H1 (cell line): ENCODE results near the gene IGSF9B. TPM values are rescaled to one million over a fixed set of nuclear protein-coding genes. Genes with fewer than 3 reads are reported as not detected.

ENCODE experiments used
- CTCF ChIA-PET: fragments of 300-600 bp; sonication (Branson Sonifier 250); formaldehyde crosslinking; loops from one replicate; lab custom pipeline; 2021; ENCODE audit not compliant: partially characterized antibody; lab: Charles Lee
- POLR2A ChIA-PET: fragments of 300-600 bp; sonication (Branson Sonifier 250); formaldehyde crosslinking; loops from one replicate; lab custom pipeline; 2021; ENCODE audit warnings: inconsistent platforms; ENCODE audit not compliant: partially characterized antibody; lab: Charles Lee
- DNase-seq, 2 experiments: peaks; one replicate each; pipeline versions ENCODE4 v3.0.0 to v3.0.0-alpha.2; 2010 to 2022; ENCODE audit warnings: low spot score in 2 of 2, low read depth in 1 of 2, mixed read lengths in 1 of 2
- FAIRE-seq: peaks from 2 replicates; lab custom pipeline; 2011; peaks lifted over from hg19 to GRCh38; lab: Jason Lieb, UNC
- H2AFZ ChIP-seq: 2 replicates; pipeline ENCODE4 v1.8.1; 2012; ENCODE audit warnings: low read length, inconsistent platforms
- H2AK5ac ChIP-seq: 2 replicates; pipeline ENCODE4 v1.6.1; 2013; ENCODE audit warnings: low read depth, low read length
- H2BK120ac ChIP-seq: replicated peaks from 2 replicates; pipeline ENCODE3; 2013; ENCODE audit warnings: low read depth, low read length, inconsistent platforms
- H2BK12ac ChIP-seq: 2 replicates; pipeline ENCODE4 v1.6.1; 2013; ENCODE audit warnings: low read depth, low read length
- H2BK15ac ChIP-seq: 2 replicates; pipeline ENCODE4 v1.6.1; 2013; ENCODE audit warnings: low read length
- H2BK20ac ChIP-seq: 2 replicates; pipeline ENCODE4 v1.6.1; 2013; ENCODE audit warnings: low read length
- H2BK5ac ChIP-seq: 2 replicates; pipeline ENCODE4 v1.6.1; 2013; ENCODE audit warnings: low read depth, low read length
- H3K14ac ChIP-seq: 2 replicates; pipeline ENCODE4 v1.6.1; 2013; ENCODE audit warnings: inconsistent platforms; ENCODE audit not compliant: insufficient read length
- H3K18ac ChIP-seq: 2 replicates; pipeline ENCODE4 v1.6.1; 2013; ENCODE audit warnings: low read length; ENCODE audit errors: extremely low read depth
- H3K23ac ChIP-seq: 2 replicates; pipeline ENCODE4 v1.6.1; 2013; ENCODE audit warnings: inconsistent platforms; ENCODE audit not compliant: insufficient read length
- H3K23me2 ChIP-seq: 2 replicates; pipeline ENCODE4 v1.6.1; 2013; ENCODE audit warnings: low read depth, low read length
- H3K27ac ChIP-seq: 2 replicates; pipeline ENCODE4 v1.6.1; 2011; ENCODE audit warnings: low read depth, low read length, inconsistent platforms
- H3K27me3 ChIP-seq, 4 experiments: replicated peaks in 1 of 4; 1 replicate in 1 of 4; 2 replicates in 3 of 4; pipeline versions ENCODE4 v1.6.1 to v1.8.1; 2011 to 2013; ENCODE audit warnings: low read length in 3 of 4, mild to moderate bottlenecking in 3 of 4, inconsistent platforms in 2 of 4, mixed read lengths in 2 of 4, moderate library complexity in 1 of 4; ENCODE audit not compliant: control insufficient read depth in 3 of 4, insufficient read depth in 3 of 4; ENCODE audit errors: extremely low read depth in 1 of 4
- H3K36me3 ChIP-seq, 4 experiments: 2 replicates each; pipeline versions ENCODE4 v1.6.1 to v1.8.1; 2011 to 2013; ENCODE audit warnings: mild to moderate bottlenecking in 4 of 4, low read length in 3 of 4, moderate library complexity in 2 of 4, control low read depth in 1 of 4, inconsistent platforms in 1 of 4; ENCODE audit not compliant: insufficient read depth in 4 of 4, control insufficient read depth in 2 of 4
- H3K4ac ChIP-seq: replicated peaks from 2 replicates; pipeline ENCODE3; 2013; ENCODE audit warnings: low read length, low read depth, mixed read lengths, inconsistent platforms; ENCODE audit not compliant: insufficient read length
- H3K4me1 ChIP-seq, 4 experiments: replicated peaks in 1 of 4; 1 replicate in 1 of 4; 2 replicates in 3 of 4; pipeline versions ENCODE4 v1.6.1 to v1.8.1; 2011 to 2013; ENCODE audit warnings: low read length in 3 of 4, inconsistent platforms in 2 of 4, mixed read lengths in 1 of 4; ENCODE audit not compliant: insufficient read depth in 4 of 4, control insufficient read depth in 3 of 4
- H3K4me2 ChIP-seq, 2 experiments: 2 replicates each; pipeline versions ENCODE4 v1.6.1 to v1.8.1; 2011 to 2013; ENCODE audit warnings: low read depth in 2 of 2, low read length in 2 of 2, control low read depth in 1 of 2, inconsistent platforms in 1 of 2, mild to moderate bottlenecking in 1 of 2; ENCODE audit not compliant: insufficient read depth in 1 of 2
- H3K4me3 ChIP-seq, 4 experiments: fragments of 200-600, 300-600 bp in 1 of 4; sonication (generic), shearing (Covaris generic), sonication (Bioruptor Twin) in 1 of 4; 2 replicates each; pipeline versions ENCODE4 v1.5.1 to v1.8.1; 2011 to 2016; ENCODE audit warnings: low read length in 4 of 4, low read depth in 3 of 4, control low read depth in 2 of 4, inconsistent platforms in 2 of 4, mild to moderate bottlenecking in 2 of 4, mixed read lengths in 1 of 4, moderate library complexity in 1 of 4; ENCODE audit not compliant: insufficient read depth in 2 of 4; ENCODE audit errors: extremely low read depth in 1 of 4
- H3K56ac ChIP-seq: replicated peaks from 2 replicates; pipeline ENCODE3; 2013; ENCODE audit warnings: low read depth, mild to moderate bottlenecking, mixed read lengths, low read length, inconsistent platforms; ENCODE audit not compliant: insufficient read length
- H3K79me1 ChIP-seq: 2 replicates; pipeline ENCODE4 v1.6.1; 2013; ENCODE audit warnings: low read depth, low read length, control low read depth
- H3K79me2 ChIP-seq, 2 experiments: 2 replicates each; pipeline versions ENCODE4 v1.6.1 to v1.8.1; 2012 to 2013; ENCODE audit warnings: low read length in 2 of 2, mild to moderate bottlenecking in 2 of 2, inconsistent platforms in 1 of 2; ENCODE audit not compliant: insufficient read depth in 2 of 2, control insufficient read depth in 1 of 2
- H3K9ac ChIP-seq, 4 experiments: replicated peaks in 1 of 4; 1 replicate in 1 of 4; 2 replicates in 3 of 4; pipeline versions ENCODE4 v1.6.1 to v1.8.1; 2011 to 2013; ENCODE audit warnings: low read depth in 3 of 4, low read length in 3 of 4, control low read depth in 2 of 4, mild to moderate bottlenecking in 2 of 4, moderate library complexity in 2 of 4, inconsistent platforms in 1 of 4; ENCODE audit errors: extremely low read depth in 1 of 4
- H3K9me3 ChIP-seq, 2 experiments: 2 replicates each; pipeline versions ENCODE4 v1.6.1 to v1.8.1; 2012 to 2013; ENCODE audit warnings: mild to moderate bottlenecking in 2 of 2, moderate library complexity in 2 of 2, control low read depth in 1 of 2, inconsistent platforms in 1 of 2, low read depth in 1 of 2, low read length in 1 of 2, mixed read lengths in 1 of 2; ENCODE audit not compliant: insufficient read depth in 2 of 2
- H4K20me1 ChIP-seq, 2 experiments: replicated peaks in 1 of 2; 2 replicates each; pipeline versions ENCODE3 to v1.8.1; 2011 to 2013; ENCODE audit warnings: inconsistent platforms in 2 of 2, low read length in 2 of 2, mild to moderate bottlenecking in 1 of 2; ENCODE audit not compliant: insufficient read depth in 2 of 2, control insufficient read depth in 1 of 2
- H4K5ac ChIP-seq: 2 replicates; pipeline ENCODE4 v1.6.1; 2013; ENCODE audit warnings: low read length, low read depth, mixed read lengths, inconsistent platforms; ENCODE audit not compliant: insufficient read length
- H4K8ac ChIP-seq: 2 replicates; pipeline ENCODE4 v1.8.0; 2013; ENCODE audit warnings: mild to moderate bottlenecking, moderate library complexity, low read length, inconsistent platforms; ENCODE audit not compliant: insufficient read depth; ENCODE audit errors: extremely low read depth
- H4K91ac ChIP-seq: replicated peaks from 2 replicates; pipeline ENCODE3; 2013; ENCODE audit warnings: low read length, mixed read lengths, inconsistent platforms; ENCODE audit not compliant: insufficient read length
- CBX8 ChIP-seq: fragments of 300-800, 300-1000 bp; sonication (generic); IDR thresholded peaks from 2 replicates; pipeline ENCODE4 v1.7.1; 2016; ENCODE audit warnings: low read depth, low read length, borderline replicate concordance
- CEBPB ChIP-seq: IDR thresholded peaks from 2 replicates; pipeline ENCODE4 v1.6.1; 2012; ENCODE audit warnings: low read depth, low read length
- GABPA ChIP-seq: IDR thresholded peaks from 2 replicates; pipeline ENCODE4 v1.6.1; 2011; ENCODE audit warnings: mild to moderate bottlenecking, low read length, moderate library complexity, borderline replicate concordance; ENCODE audit not compliant: insufficient read depth
- JUND ChIP-seq: IDR thresholded peaks from 2 replicates; pipeline ENCODE4 v1.6.1; 2011; ENCODE audit warnings: mild to moderate bottlenecking, improper control_type of control experiment, low read length
- NANOG ChIP-seq: IDR thresholded peaks from 2 replicates; pipeline ENCODE4 v1.6.1; 2011; ENCODE audit warnings: low read length, low read depth, mild to moderate bottlenecking, inconsistent platforms; ENCODE audit not compliant: insufficient read depth, poor library complexity, severe bottlenecking
- NRF1 ChIP-seq: IDR thresholded peaks from 2 replicates; pipeline ENCODE4 v1.6.1; 2011; ENCODE audit warnings: mild to moderate bottlenecking, low read depth, low read length, improper control_type of control experiment
- RAD21 ChIP-seq, 2 experiments: IDR thresholded peaks in 1 of 2; conservative IDR thresholded peaks in 1 of 2; 2 replicates each; pipeline ENCODE4 v1.6.1; 2011; ENCODE audit warnings: low read depth in 2 of 2, low read length in 2 of 2, improper control_type of control experiment in 1 of 2, inconsistent platforms in 1 of 2, mild to moderate bottlenecking in 1 of 2, moderate library complexity in 1 of 2
- RFX5 ChIP-seq: IDR thresholded peaks from 2 replicates; pipeline ENCODE4 v1.6.1; 2011; ENCODE audit warnings: low read depth, low read length, improper control_type of control experiment, borderline replicate concordance
- SRF ChIP-seq: IDR thresholded peaks from 2 replicates; pipeline ENCODE4 v1.6.1; 2011; ENCODE audit warnings: mild to moderate bottlenecking, low read depth, low read length, moderate library complexity
- SUZ12 ChIP-seq: fragments of 200-600 bp; sonication (generic); IDR thresholded peaks from 2 replicates; pipeline ENCODE4 v1.6.1; 2012; ENCODE audit warnings: mild to moderate bottlenecking, inconsistent platforms, low read length, moderate library complexity, mixed read lengths
- WGBS, 2 experiments: shearing (Covaris generic) in 1 of 2; methylation state at CpG; one replicate each; pipeline versions ENCODE4 v1.1.6 to v1.1.7; 2013 to 2015; ENCODE audit warnings: low lambda C conversion rate in 2 of 2, mixed read lengths in 2 of 2, inconsistent platforms in 1 of 2, low coverage in 1 of 2, missing lambda C conversion rate in 1 of 2; ENCODE audit not compliant: insufficient replicate concordance in 2 of 2, insufficient coverage in 1 of 2, insufficient read length in 1 of 2; ENCODE audit errors: extremely low coverage in 1 of 2, missing lambda C conversion rate in 1 of 2; 5-methylcytosine and 5-hydroxymethylcytosine counted together
- polyA plus RNA-seq, 7 experiments: library from polyadenylated mRNA; depleted of rRNA in 3 of 7; stranded (reverse) in 5 of 7; unstranded in 2 of 7; fragments of >200 nt in 5 of 7; fragments of 200-250 nt in 2 of 7; gene quantifications; 1 replicate in 5 of 7; 2 replicates in 1 of 7; 4 replicates in 1 of 7; pipeline versions ENCODE4 v1.2.1 to v1.2.3, GENCODE V29; 2011 to 2013; ENCODE audit warnings: missing spikeins in 2 of 7, mixed read lengths in 2 of 7
- total RNA-seq: library from RNA; stranded (reverse); fragmentation: NEBNext Ultra II Directional; extraction: Animal tissue kit (Norgen Biotek cat#: 25700); gene quantifications from 2 replicates; pipeline ENCODE4 v1.2.1, GENCODE V29; 2021

The IGSF9B gene
- total and polyA plus RNA-seq, 2 of the 8 experiments (the other 6 are each of a cell fraction or from before 2014, with no cell fraction given): 16.5 to 49.2 TPM

DNA sequence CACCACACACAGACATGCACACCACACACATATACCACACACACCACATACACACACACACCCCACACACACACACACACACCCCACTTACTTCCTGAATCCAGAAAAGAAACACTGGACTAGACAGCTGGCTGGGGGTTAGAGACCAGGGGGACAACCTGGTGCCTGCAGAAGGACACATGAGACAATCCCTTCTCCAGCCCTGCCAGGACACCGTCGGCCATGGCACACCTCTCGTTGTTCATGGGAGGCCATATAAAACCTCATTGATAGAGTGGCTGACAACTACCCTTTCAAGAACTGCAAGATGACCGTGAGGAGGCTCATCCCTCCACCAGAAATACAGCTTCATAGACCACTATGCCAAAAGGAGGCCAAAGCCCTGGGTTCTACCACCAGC is 54.3 kb downstream of the IGSF9B start:
- Histone ChIP-seq H3K14ac (no peak overlapping the region), H3K4me1 (peaks cover 3 to 8% (median 4%) of the 10 kb centered on the region in 4 experiments; a peak in 6 of 7 replicates), H2BK15ac (no peak overlapping the region), H4K91ac (peak overlapping the region; percentile 70), H3K4me3 (no peak overlapping the region), H2BK5ac (peak overlapping the region; percentile 21), H3K56ac (peak overlapping the region; percentile 99), H3K27me3 (no peaks in the 10 kb centered on the region), H2AFZ (no peak overlapping the region), H3K79me1 (peaks cover 7% of the 10 kb centered on the region; the same call in 1 of the 2 replicates), H3K4ac (no peak overlapping the region), H4K8ac (peak overlapping the region; percentile 75), H3K4me2 (no peak overlapping the region), H2AK5ac (peak overlapping the region; percentile 79; the same call in 1 of the 2 replicates), H3K9me3 (no peaks in the 10 kb centered on the region), H3K18ac (no peak overlapping the region), H3K27ac (no peak overlapping the region), H4K20me1 (peaks cover 0 to 14% of the 10 kb centered on the region in 2 experiments), H3K36me3 (peaks cover 0 to 22% (median 2%) of the 10 kb centered on the region in 4 experiments; a peak in 3 of 8 replicates), H2BK20ac (no peak overlapping the region), H4K5ac (no peak overlapping the region), H3K9ac (no peak overlapping the region), H3K23me2 (peaks cover 9% of the 10 kb centered on the region), H2BK12ac (0 out of 2 replicates have a peak overlapping the region, but pooled peaks have one; percentile 27), H2BK120ac (no peak overlapping the region), H3K23ac (no peak overlapping the region), H3K79me2 (no peaks in the 10 kb centered on the region)
- DNase-seq (no peak), FAIRE-seq (no peak)
- WGBS, 2 experiments: 97% methylated on average over 3 of the region's 4 CpGs; no CpG with 5 or more reads in 1 of the 2 experiments
- CTCF ChIA-PET: interaction anchor here (1.8 kb wide), 1 partner anchor 25 kb away, joined by 6 read pairs; no protein-coding TSS in a partner anchor
- POLR2A ChIA-PET: interaction anchor here (1.1 kb wide), 1 partner anchor 9 kb away, joined by 3 read pairs; no protein-coding TSS in a partner anchor
- no peak for TF ChIP-seq NANOG
- TF ChIP-seq SUZ12: no peak
- no peak for TF ChIP-seq CBX8
- no peak for TF ChIP-seq RAD21 (IDR thresholded peaks at IDR 0.05 in 1 of 2, conservative IDR thresholded peaks at IDR 0.05 in 1 of 2; ENCODE audit: low read depth in 2 of 2, low read length in 2 of 2)
- TF ChIP-seq SRF: no peak
- no peak for TF ChIP-seq RFX5
- TF ChIP-seq CEBPB: no peak
- no peak for TF ChIP-seq NRF1
- TF ChIP-seq GABPA: no peak
- TF ChIP-seq JUND: no peak
